ES-I3 (cell line): Measurements from ENCODE around the gene IFT27.
"Not testable (repeated sequence)": the region's sequence is repeated elsewhere in the genome, so short reads cannot be mapped to it uniquely, and the experiment has no call there.

Source experiments
- H3K36me3 ChIP-seq: 2 replicates; pipeline ENCODE4 v1.6.1; 2013; ENCODE audit warnings: mild to moderate bottlenecking, low read length, control low read depth, moderate library complexity; ENCODE audit not compliant: insufficient read depth
- H3K4me1 ChIP-seq: 2 replicates; pipeline ENCODE4 v1.6.1; 2013; ENCODE audit warnings: mild to moderate bottlenecking, control low read depth, low read length; ENCODE audit not compliant: insufficient read depth
- H3K9ac ChIP-seq: 2 replicates; pipeline ENCODE4 v1.6.1; 2013; ENCODE audit warnings: low read depth, mild to moderate bottlenecking, low read length, moderate library complexity
- H3K9me3 ChIP-seq: 2 replicates; pipeline ENCODE4 v1.6.1; 2013; ENCODE audit warnings: mild to moderate bottlenecking, low read length, moderate library complexity; ENCODE audit not compliant: control insufficient read depth, insufficient read depth

Gene IFT27

DNA sequence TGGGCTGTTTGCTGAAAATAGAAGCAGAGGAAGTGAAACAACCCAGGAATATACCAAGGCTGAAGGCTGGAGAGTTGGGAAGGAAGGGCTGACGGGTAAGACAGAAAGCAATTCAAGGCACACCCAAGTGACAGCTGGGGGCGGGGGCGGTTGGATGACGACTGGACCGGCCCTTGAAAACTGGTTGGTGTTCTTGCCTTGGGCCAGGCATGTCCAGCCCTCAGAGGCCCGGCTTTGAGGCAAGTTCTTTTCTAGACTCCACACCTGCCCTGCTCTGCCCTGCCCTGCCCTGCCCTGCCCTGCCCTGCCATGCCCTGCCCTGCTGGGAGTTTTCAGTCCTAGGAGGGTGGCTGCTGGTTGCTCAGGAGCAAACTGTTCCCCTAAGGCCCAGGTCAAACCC, 38.1 kb downstream of the IFT27 start:
- H3K36me3 ChIP-seq = no peaks in the 10 kb centered on the region
- H3K9me3 ChIP-seq = no peaks in the 10 kb centered on the region
- peaks cover 6% of the 10 kb centered on the region; the same call in 1 of the 2 replicates for H3K4me1 ChIP-seq
- H3K9ac ChIP-seq = no peak overlapping the region

DNA sequence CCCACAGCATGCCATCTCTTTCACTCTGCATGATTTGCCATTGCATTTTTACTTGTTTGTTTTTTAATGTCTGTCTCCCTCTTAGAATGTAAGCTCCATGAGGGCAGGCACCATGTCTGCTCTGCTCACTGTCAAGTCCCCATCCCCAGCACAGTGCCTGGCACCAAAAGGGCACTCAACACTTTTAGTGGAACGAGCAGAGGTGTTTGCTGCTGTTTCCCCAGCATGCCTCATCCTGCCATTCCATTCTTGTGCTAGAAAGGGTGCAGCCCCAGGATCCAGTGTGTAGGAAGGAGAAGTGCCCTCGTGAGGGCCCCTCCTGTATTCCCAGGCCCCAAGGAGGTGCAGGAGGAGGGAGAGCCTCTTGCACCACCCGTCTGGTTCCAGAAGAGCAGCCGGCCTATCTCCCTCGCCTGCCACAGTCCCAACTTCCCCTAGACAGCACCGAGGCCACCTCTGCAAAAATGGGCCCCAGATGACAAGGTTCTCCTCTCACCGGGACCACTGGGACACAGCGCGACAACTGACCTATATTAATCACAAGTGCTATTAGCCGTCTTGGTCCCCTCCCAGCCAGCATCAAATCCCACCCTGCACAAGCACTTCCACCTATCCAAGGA, 39.1 kb downstream of the IFT27 start:
- Histone ChIP-seq H3K9ac (no peak overlapping the region), H3K36me3 (no peaks in the 10 kb centered on the region), H3K9me3 (no peaks in the 10 kb centered on the region), H3K4me1 (peaks cover 6% of the 10 kb centered on the region; the same call in 1 of the 2 replicates)

DNA sequence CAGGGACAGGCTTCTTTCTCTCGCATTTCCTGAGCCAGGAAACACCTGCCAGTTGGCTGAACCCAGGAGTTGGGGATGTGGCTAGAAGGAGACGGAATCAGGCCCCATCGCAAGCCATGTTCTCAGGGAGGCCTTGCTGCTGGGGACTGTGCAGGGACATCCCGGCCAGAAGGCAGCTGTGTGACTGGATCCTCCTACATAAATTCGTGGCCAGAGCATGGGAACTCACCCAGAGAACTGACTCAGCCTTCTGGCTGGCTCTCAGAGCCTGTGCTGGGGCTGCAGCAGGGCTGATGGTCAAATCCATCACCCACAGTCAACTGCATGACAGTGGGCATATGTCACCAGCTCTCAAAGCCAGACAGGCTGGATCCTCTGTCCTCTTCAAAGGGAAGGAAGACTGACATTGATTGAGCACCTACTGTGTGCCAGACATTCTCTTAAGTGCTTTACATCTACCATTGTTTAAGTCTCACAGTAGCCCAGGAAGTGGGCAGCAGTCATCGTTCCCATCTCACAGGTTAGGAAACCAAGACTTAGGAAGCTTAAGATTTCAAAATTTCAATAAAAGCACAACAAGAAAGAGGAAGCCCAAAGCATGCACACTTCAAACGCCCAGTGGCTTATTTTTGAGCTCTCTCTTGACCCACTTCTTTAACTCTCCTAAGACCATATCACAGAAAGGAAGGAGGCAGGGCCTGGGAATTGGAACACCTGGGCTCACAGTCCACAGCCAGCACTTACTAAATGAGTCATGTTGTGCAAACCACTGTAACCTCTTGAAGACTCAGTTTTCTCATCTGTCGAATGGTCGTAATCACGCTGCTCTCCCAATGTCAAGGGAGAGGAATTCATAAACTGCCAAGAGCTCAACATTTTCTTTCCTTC, 41.5 kb downstream of the IFT27 start:
- no peaks in the 10 kb centered on the region for H3K36me3 ChIP-seq
- H3K9ac ChIP-seq = no peak overlapping the region
- H3K9me3 ChIP-seq = no peaks in the 10 kb centered on the region
- H3K4me1 ChIP-seq = peaks cover 6% of the 10 kb centered on the region; the same call in 1 of the 2 replicates

DNA sequence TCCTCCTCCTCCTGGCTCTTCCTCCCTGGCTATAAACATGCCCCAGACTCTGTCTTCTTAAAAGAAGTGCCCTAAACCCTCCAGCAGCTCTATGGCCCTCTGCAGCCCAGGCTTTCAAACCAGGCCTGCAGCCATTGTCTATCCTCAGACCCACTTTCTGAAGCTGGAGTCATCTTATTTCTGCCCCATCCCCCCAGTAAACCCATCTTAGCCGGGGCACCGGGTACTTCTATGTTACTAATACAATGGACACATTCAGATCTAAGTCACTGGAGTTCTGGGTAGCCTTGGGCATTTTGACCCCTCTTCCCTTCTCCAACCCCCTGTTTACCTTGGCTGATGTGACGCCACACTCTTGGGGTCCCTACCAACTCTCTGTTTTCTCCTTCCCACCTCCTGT, 42.6 kb downstream of the IFT27 start:
- Histone ChIP-seq H3K36me3 (no peaks in the 10 kb centered on the region), H3K9ac (no peak overlapping the region), H3K9me3 (no peaks in the 10 kb centered on the region), H3K4me1 (peaks cover 6% of the 10 kb centered on the region; the same call in 1 of the 2 replicates)

DNA sequence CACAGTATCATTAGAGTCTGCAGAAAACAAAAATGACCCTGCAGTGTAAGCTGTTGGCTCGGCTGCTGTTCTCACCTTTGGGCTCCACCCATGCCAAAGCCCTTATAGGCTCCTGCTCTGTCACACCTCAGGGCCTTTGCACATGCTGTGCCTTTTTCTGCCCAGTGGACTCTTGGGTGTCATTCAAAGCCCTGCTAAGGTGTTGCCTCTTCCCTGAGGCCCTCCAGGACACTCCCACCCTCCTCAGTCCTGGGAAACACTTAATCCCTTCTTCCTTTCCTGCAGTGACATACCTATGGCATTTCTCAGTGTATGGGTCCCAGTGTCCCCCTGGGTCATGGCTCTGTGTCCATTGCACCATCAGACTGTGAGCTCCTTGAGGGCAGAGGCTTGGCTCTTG, 43.3 kb downstream of the IFT27 start:
- no peaks in the 10 kb centered on the region for H3K9me3 ChIP-seq
- peaks cover 6% of the 10 kb centered on the region; the same call in 1 of the 2 replicates for H3K4me1 ChIP-seq
- H3K9ac ChIP-seq = no peak overlapping the region
- H3K36me3 ChIP-seq = no peaks in the 10 kb centered on the region

DNA sequence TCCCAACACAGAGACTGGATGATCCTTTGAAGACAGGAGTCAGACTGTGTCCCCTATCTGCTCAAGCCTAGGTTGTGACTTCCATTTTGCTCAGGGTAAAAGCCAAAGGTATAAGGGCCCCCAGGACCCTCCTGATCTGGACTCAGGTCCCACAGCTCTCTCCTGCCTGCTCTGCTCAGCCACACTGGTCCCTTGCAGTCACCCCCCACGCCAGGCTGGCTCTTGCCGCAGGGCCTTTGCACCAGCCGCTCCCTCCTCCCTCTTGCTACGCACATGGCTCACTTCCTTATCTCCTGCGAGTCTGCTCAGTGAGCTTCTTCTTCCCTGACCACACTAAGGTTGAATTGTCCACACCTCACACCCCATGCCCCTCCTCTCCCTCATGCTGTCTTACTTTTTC, 44.0 kb downstream of the IFT27 start:
- H3K4me1 ChIP-seq = peaks cover 6% of the 10 kb centered on the region; the same call in 1 of the 2 replicates
- H3K9ac ChIP-seq = no peak overlapping the region
- H3K9me3 ChIP-seq = no peaks in the 10 kb centered on the region
- no peaks in the 10 kb centered on the region for H3K36me3 ChIP-seq

DNA sequence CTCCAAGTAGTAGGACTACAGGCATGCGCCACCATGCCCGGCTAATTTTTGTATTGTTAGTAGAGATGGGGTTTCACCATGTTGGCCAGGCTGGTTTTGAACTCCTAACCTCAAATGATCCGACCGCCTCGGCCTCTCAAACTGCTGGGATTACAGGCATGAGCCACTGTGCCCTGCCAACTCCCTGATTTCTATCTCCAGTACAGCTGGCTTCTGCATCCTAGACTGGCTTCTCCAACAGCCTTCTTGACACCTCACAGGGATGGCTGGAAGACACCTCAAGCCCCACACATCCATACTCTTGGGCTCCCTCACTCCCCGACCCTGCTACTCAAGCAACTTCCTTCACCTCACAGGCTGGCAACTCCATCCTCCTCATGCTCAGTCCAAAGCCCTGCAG, 44.6 kb downstream of the IFT27 start:
- not testable (repeated sequence) for H3K9ac ChIP-seq, H3K9me3 ChIP-seq, H3K36me3 ChIP-seq, H3K4me1 ChIP-seq

DNA sequence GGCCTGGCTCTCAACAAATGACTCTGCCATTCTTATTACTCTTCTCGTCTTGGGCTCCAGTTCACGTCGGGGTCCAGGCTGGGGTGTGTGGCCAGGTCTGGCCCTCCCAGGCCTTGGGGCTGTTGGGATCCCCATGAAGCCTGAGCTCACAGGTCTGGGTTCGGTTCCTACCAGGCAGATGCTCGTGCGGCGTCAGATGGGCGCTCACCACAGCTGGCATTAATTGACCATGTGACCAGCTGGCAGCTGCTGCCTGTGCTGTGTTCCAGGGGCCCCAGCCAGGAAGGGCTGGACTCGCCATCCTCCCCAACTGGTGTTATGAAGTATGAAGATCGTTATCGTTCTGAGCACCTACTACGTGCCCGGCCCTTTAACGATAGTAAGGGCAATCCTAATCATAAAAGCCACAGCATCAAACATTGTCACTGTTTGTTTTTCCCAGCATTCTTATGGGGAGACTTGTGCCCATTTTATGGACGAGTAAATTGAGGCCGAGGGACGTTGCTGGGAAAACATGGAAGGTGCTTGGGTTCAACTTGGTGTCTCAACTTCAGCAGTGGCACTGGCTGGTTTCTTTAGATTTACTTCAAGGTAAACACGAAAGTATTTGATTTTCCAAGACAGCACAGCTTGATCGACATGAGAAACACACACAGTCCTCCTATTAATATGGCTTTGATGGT, 45.6 kb downstream of the IFT27 start:
- Histone ChIP-seq H3K9me3 (no peaks in the 10 kb centered on the region), H3K9ac (no peak overlapping the region), H3K4me1 (peaks cover 6% of the 10 kb centered on the region; the same call in 1 of the 2 replicates), H3K36me3 (no peaks in the 10 kb centered on the region)

DNA sequence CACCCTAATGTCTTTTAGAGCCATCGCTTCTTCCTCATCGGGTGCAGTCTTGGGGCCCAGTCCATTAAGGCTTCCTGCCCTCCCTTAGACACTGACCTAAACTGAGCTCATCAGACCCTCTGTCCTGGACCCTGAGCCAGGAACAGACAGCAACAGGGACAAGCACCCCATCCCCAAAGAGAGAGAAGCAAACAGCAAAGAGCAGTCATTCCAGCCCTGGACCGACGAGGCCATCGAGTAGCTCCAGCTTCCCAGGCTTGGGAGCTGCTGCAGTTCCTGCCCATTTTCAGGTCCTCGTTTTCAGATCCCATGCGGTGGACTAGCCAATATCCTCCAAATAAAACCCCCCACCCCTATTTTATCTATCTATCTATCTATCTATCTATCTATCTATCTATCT, 46.6 kb downstream of the IFT27 start:
- Histone ChIP-seq H3K4me1 (peaks cover 4% of the 10 kb centered on the region; the same call in 1 of the 2 replicates), H3K9me3 (no peaks in the 10 kb centered on the region), H3K9ac (no peak overlapping the region), H3K36me3 (no peaks in the 10 kb centered on the region)

DNA sequence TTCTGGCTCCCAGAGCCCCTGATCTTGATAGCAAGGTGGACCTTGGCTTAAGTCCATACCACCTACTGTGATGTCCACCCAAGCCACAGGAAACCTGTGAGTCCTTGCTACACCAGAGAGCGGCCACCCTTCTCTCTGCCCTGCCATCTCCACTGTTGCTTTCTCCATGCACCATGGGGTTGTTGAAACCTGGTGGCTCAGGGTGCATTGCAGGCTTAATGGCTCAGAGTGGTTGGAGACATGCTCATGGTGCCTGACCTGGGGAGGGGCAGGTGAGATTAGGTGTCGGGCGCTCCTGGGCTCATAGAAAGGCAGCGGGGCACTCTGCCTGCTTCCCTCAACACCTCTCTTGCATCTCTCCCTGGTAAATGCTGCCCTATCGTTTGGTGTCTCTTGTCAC, 47.4 kb downstream of the IFT27 start:
- no peak overlapping the region for H3K9ac ChIP-seq
- H3K36me3 ChIP-seq = no peaks in the 10 kb centered on the region
- no peaks in the 10 kb centered on the region for H3K9me3 ChIP-seq
- H3K4me1 ChIP-seq = no peaks in the 10 kb centered on the region

DNA sequence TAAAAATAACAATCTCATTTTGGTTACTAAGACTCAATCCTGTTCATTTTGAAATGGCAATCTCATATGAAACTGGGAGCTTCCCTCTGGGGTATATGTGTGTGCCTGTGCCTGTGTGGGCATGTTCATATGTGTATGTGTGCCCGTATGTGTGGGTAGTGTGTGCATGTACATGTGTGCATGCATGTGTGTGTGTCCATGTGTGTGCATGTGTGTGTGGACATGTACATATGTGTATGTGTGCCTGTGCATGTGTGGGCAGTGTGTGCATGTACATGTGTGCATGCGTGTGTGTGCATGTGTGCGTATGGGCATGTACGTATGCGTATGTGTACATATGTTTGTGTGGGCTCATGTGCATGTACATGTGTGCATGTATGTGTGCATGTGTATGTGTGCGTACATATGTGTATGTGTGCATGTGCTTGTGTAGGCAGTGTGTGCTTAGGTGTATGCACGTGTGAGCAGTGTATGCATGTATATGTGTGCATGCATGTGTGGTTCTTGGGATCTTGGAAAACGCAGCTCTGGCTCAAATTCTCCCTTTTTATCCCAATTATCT, 47.9 kb downstream of the IFT27 start:
- no peaks in the 10 kb centered on the region for H3K36me3 ChIP-seq
- H3K4me1 ChIP-seq = no peaks in the 10 kb centered on the region
- H3K9ac ChIP-seq = no peak overlapping the region
- H3K9me3 ChIP-seq = no peaks in the 10 kb centered on the region

DNA sequence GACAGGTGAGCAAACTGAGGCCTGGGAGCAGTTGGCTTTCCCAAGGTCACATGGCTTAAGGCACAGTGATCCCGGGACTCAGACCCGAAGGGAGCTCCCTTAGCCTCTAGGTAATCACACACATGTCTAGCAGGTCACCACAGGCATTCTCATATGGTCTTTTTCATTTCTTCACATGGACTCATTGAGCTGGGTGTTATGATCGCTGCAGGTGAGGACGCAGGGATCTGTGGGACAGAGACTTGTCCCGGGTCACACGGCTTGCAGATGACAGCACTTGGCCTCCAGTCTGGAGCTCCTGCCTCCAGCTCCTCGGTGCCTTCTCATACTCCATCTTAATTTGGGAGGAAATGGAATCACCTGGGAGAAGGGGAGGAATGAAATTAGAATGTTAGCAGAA, 48.8 kb downstream of the IFT27 start:
- no peak overlapping the region for H3K9ac ChIP-seq
- no peaks in the 10 kb centered on the region for H3K4me1 ChIP-seq
- H3K9me3 ChIP-seq = no peaks in the 10 kb centered on the region
- H3K36me3 ChIP-seq = no peaks in the 10 kb centered on the region

DNA sequence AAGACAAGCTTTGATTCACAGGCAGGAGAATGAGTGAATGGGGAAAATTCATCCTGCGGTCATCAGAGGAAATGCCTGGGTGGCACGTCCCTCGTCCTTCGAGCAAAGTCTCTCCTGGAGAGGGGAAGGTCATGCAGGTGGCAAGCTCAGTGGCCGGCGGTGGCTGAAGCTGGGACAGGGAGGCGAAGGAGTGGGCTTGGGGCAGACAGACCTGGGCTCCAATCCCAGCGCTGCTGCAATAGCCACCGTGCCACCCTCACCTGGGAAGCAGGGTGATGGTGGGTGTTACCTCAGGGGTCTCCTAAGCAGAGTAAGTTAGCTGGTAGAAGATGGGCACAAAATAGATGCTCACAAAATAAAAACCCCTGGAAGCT, 49.9 kb downstream of the IFT27 start:
- no peak overlapping the region for H3K9ac ChIP-seq
- no peaks in the 10 kb centered on the region for H3K9me3 ChIP-seq
- no peaks in the 10 kb centered on the region for H3K36me3 ChIP-seq
- no peaks in the 10 kb centered on the region for H3K4me1 ChIP-seq

DNA sequence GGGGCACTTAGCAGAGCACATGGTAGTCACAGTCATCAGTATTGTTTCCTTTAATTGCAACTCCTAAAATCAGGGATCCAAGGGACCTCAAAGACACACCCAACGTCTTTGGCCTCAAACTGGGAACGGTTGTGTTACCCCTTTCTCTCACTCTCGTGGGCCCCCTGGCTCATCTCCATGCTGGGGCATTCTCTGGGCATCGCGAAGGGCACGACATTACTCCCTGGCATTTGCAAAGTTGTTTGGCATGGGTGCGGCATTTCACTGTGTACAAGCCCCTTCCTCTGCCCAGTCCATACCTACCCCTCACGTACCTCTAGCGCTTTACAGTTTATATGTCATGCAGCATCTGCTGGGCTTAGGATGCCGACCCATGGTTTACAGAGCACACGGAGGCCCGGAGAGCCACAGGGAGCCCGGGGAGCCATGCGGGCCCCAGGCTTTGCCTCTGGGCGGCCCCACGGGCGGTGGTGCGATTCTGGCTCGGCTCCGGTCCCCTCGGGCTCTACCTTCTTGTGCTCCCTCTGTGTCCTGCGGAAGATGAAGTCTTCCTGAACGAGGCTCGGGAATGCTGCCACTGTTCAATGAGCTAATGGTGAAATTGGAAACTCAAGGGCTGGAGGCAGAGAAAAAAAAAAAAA, 50.4 kb downstream of the IFT27 start:
- H3K9me3 ChIP-seq = no peaks in the 10 kb centered on the region
- H3K9ac ChIP-seq = no peak overlapping the region
- H3K4me1 ChIP-seq = no peaks in the 10 kb centered on the region
- no peaks in the 10 kb centered on the region for H3K36me3 ChIP-seq
